MM.1S (cell line): ENCODE measurements around the gene SNTG2.

Source experiments
- CTCF ChIP-seq: fragments of 300-600 bp; sonication (generic); IDR thresholded peaks from 2 replicates; pipeline ENCODE4 v1.5.1; 2016; ENCODE audit warnings: antibody characterized with exemption, low read length, mixed read lengths
- EZH2 ChIP-seq: fragments of 300-600 bp; sonication (generic); optimal IDR thresholded peaks from 2 replicates; pipeline ENCODE3; 2017; ENCODE audit warnings: low read depth, mild to moderate bottlenecking, antibody characterized with exemption, low read length, mixed read lengths
- EZH2phosphoT487 ChIP-seq: fragments of 300-600 bp; sonication (generic); IDR thresholded peaks from 2 replicates; pipeline ENCODE4 v1.6.1; 2018; ENCODE audit warnings: antibody characterized with exemption, low read length

DNA sequence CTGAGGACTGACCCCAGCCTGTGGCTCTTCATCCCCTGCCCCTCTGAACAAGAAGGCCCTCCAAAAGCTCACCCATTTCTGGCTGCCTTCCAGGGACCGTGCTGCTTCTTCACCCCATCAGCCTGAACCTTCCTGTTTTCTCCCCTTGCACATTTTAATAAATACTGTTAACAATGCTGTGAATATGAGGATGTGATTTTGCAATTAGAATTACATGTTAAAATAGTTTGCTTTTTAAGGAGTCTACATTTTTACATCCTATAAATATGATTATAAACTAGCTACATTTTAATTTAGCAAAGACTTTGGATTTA, 4.0 kb downstream of the SNTG2 start:
- TF ChIP-seq EZH2: no peak
- TF ChIP-seq CTCF: no peak
- no peak for TF ChIP-seq EZH2phosphoT487
